Endodermal cell (in vitro differentiated cells): Measurements from ENCODE around the gene ITM2C. TPM values are rescaled to one million over a fixed set of nuclear protein-coding genes. Genes with fewer than 3 reads are reported as not detected.

Experiments used
- DNase-seq: peaks from one replicate; pipeline ENCODE4 v3.0.0-alpha.2; 2017
- H3K27ac ChIP-seq: 2 replicates; pipeline ENCODE4 v1.5.1; 2013; ENCODE audit warnings: mild to moderate bottlenecking, low read depth, low read length, moderate library complexity
- H3K27me3 ChIP-seq: 2 replicates; pipeline ENCODE4 v1.6.1; 2013; ENCODE audit warnings: mild to moderate bottlenecking, low read length, moderate library complexity; ENCODE audit not compliant: insufficient read depth, control insufficient read depth, poor library complexity, severe bottlenecking
- H3K36me3 ChIP-seq: 2 replicates; pipeline ENCODE4 v1.7.0; 2013; ENCODE audit warnings: mild to moderate bottlenecking, low read length, moderate library complexity; ENCODE audit not compliant: control insufficient read depth, insufficient read depth
- H3K4me1 ChIP-seq: one replicate; pipeline ENCODE4 v1.7.0; 2013; ENCODE audit warnings: low read length; ENCODE audit not compliant: control insufficient read depth, insufficient read depth
- H3K4me3 ChIP-seq: 2 replicates; pipeline ENCODE4 v1.5.1; 2013; ENCODE audit warnings: mild to moderate bottlenecking, low read length, moderate library complexity
- H3K9ac ChIP-seq: 2 replicates; pipeline ENCODE4 v1.6.1; 2013; ENCODE audit warnings: mild to moderate bottlenecking, low read length, moderate library complexity; ENCODE audit not compliant: poor library complexity, severe bottlenecking; ENCODE audit errors: extremely low read depth
- H3K9me3 ChIP-seq: 2 replicates; pipeline ENCODE4 v1.6.1; 2013; ENCODE audit warnings: mild to moderate bottlenecking, low read length, moderate library complexity; ENCODE audit not compliant: control insufficient read depth
- H3K27ac Mint-ChIP-seq: 2 replicates; pipeline ENCODE4 v1.8.0; 2020; ENCODE audit warnings: mixed read lengths
- H3K27me3 Mint-ChIP-seq: 2 replicates; pipeline ENCODE4 v1.8.0; 2021; ENCODE audit warnings: mild to moderate bottlenecking, mixed read lengths; ENCODE audit not compliant: insufficient read depth
- H3K36me3 Mint-ChIP-seq: 2 replicates; pipeline ENCODE4 v1.8.0; 2020; ENCODE audit warnings: low read depth, mixed read lengths
- H3K4me1 Mint-ChIP-seq: 2 replicates; pipeline ENCODE4 v1.8.0; 2020; ENCODE audit warnings: mixed read lengths
- H3K4me3 Mint-ChIP-seq: 2 replicates; pipeline ENCODE4 v1.8.0; 2020; ENCODE audit warnings: mild to moderate bottlenecking, moderate library complexity, mixed read lengths
- H3K9me3 Mint-ChIP-seq: 2 replicates; pipeline ENCODE4 v1.8.0; 2020; ENCODE audit warnings: mild to moderate bottlenecking, mixed read lengths
- CTCF ChIP-seq: fragments of 200-600 bp; sonication (generic); conservative IDR thresholded peaks from 2 replicates; pipeline ENCODE4 v1.5.0; 2021; ENCODE audit warnings: antibody characterized with exemption, mild to moderate bottlenecking
- WGBS, 2 experiments: methylation state at CpG; one replicate each; pipeline versions ENCODE4 v1.1.5 to v1.1.7; 2013; ENCODE audit warnings: missing lambda C conversion rate in 2 of 2, mixed read lengths in 1 of 2; ENCODE audit not compliant: insufficient coverage in 1 of 2, insufficient read length in 1 of 2; 5-methylcytosine and 5-hydroxymethylcytosine counted together
- long read RNA-seq, 4 experiments: library from polyadenylated mRNA in 2 of 4; library from RNA in 1 of 4; library from capped mRNA in 1 of 4; stranded (forward) in 3 of 4; unstranded in 1 of 4; transcript quantifications; one replicate each; pipeline ENCODE4 v2.0.0, GENCODE V29; 2020 to 2021; ENCODE audit warnings: inconsistent platforms in 1 of 4
- polyA plus RNA-seq, 2 experiments: library from polyadenylated mRNA; stranded (reverse); fragments of 50-300 nt; gene quantifications; one replicate each; pipeline ENCODE4 v1.2.3, GENCODE V29; 2013
- total RNA-seq, 2 donors: library from RNA; stranded (reverse); fragmentation: NEBNext Ultra II Directional in 1 of 2; extraction: Animal tissue kit (Norgen Biotek cat#: 25700) in 1 of 2; gene quantifications; 2 replicates in 1 of 2; 3 replicates in 1 of 2; pipeline ENCODE4 v1.2.1, GENCODE V29; 2021

Gene ITM2C, protein sequence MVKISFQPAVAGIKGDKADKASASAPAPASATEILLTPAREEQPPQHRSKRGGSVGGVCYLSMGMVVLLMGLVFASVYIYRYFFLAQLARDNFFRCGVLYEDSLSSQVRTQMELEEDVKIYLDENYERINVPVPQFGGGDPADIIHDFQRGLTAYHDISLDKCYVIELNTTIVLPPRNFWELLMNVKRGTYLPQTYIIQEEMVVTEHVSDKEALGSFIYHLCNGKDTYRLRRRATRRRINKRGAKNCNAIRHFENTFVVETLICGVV
- 100 to 1,000 TPM; 208 to 269 TPM for total RNA-seq
- 239 TPM for polyA plus RNA-seq (2013, experiment 1 of 2)
- polyA plus RNA-seq (2013, experiment 2 of 2), result 230 TPM
- long read RNA-seq, experiment 1, transcript ITM2C-202 (6 exons, 2,078 nt), result major isoform, 75 of 168 reads
- long read RNA-seq, experiment 1, transcript ITM2C-210 (1 exons, 501 nt), result minor isoform, 40 of 168 reads
- long read RNA-seq, experiment 1, transcript ITM2C-203 (5 exons, 1,889 nt), result minor isoform, 10 of 168 reads
- long read RNA-seq, experiment 1, partial matches to known transcripts, result 20 of 168 reads
- long read RNA-seq, experiment 1, other reads (novel, unspliced or antisense), result 23 of 168 reads
- long read RNA-seq, experiment 2, transcript ITM2C-210 (1 exons, 501 nt), result minor isoform, 5 of 819 reads
- long read RNA-seq, experiment 2, transcript ITM2C-203 (5 exons, 1,889 nt), result minor isoform, 70 of 819 reads
- long read RNA-seq, experiment 2, transcript ITM2C-202 (6 exons, 2,078 nt), result major isoform, 705 of 819 reads
- long read RNA-seq, experiment 2, partial matches to known transcripts, result 11 of 819 reads
- long read RNA-seq, experiment 2, other reads (novel, unspliced or antisense), result 25 of 819 reads
- long read RNA-seq, experiment 3, transcript ITM2C-202 (6 exons, 2,078 nt), result major isoform, 1,604 of 1,742 reads
- long read RNA-seq, experiment 3, transcript ITM2C-201 (5 exons, 1,888 nt), result minor isoform, 7 of 1,742 reads
- long read RNA-seq, experiment 3, transcript ITM2C-203 (5 exons, 1,889 nt), result minor isoform, 53 of 1,742 reads
- long read RNA-seq, experiment 3, partial matches to known transcripts, result 16 of 1,742 reads
- long read RNA-seq, experiment 3, other reads (novel, unspliced or antisense), result 59 of 1,742 reads
- long read RNA-seq, experiment 4, transcript ITM2C-202 (6 exons, 2,078 nt), result major isoform, 158 of 286 reads
- long read RNA-seq, experiment 4, transcript ITM2C-203 (5 exons, 1,889 nt), result minor isoform, 19 of 286 reads
- long read RNA-seq, experiment 4, transcript ITM2C-210 (1 exons, 501 nt), result minor isoform, 61 of 286 reads
- long read RNA-seq, experiment 4, partial matches to known transcripts, result 45 of 286 reads
- long read RNA-seq, experiment 4, other reads (novel, unspliced or antisense), result 3 of 286 reads

GRCh38 chr2:230864605-230865306 lies at the start of gene ITM2C:
Gene ITM2C, plus strand, starts transcription at chr2:230864942. Its CDS starts 84 bp downstream, at chr2:230865026.
- TF ChIP-seq CTCF, result peak; percentile 60
- DNase-seq, result peak; percentile 92
- Histone ChIP-seq H3K9me3 (no peaks in the 10 kb centered on the region), H3K4me3 (peak within 1 kb of the TSS; percentile 88), H3K9ac (peak within 1 kb of the TSS; percentile 94), H3K36me3 (no peaks in the 10 kb centered on the region), H3K27me3 (no peaks in the 10 kb centered on the region), H3K4me1 (peaks cover 30% of the 10 kb centered on the region), H3K27ac (peak within 1 kb of the TSS; percentile 62)
- Mint-ChIP-seq H3K36me3 (no peaks in the 10 kb centered on the region), H3K4me3 (peak within 1 kb of the TSS; percentile 71), H3K4me1 (peaks cover 34% of the 10 kb centered on the region), H3K27ac (peak within 1 kb of the TSS; percentile 93), H3K27me3 (peaks cover 11% of the 10 kb centered on the region), H3K9me3 (no peaks in the 10 kb centered on the region)
- WGBS, 2 experiments, result 0% methylated on average over 11 to 76 of the region's 76 CpGs

DNA sequence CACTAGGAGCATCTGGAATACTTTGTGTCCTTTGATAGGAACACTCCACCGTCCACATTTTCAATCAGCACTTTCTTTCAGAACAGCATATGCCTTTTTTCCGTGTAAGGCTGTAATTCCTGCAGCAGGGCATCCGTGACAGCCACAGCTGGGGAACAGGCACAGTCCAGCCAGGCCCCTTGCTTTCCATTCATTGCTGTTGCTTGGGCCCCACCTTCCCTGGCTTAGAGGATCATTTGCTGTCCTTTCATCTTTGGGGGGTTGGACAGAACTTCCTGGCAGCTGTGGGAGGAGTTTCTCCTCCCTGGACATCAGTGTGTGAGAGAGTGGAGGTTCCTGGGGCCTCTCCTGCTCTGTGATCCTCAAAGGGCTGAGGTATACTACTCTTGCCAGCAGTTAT lies 49.7 kb upstream of the ITM2C start:
- DNase-seq, result no peak
- H3K36me3 ChIP-seq, result peaks cover 74% of the 10 kb centered on the region
- TF ChIP-seq CTCF, result no peak
- Mint-ChIP-seq H3K9me3 (no peaks in the 10 kb centered on the region), H3K36me3 (peaks cover 40% of the 10 kb centered on the region), H3K4me1 (no peaks in the 10 kb centered on the region), H3K27me3 (no peaks in the 10 kb centered on the region), H3K4me3 (no peak overlapping the region), H3K27ac (no peak overlapping the region)
- no peaks in the 10 kb centered on the region for H3K27me3 ChIP-seq
- no peaks in the 10 kb centered on the region for H3K4me1 ChIP-seq
- 88 to 91% methylated on average over 3 of the region's 3 CpGs for WGBS, 2 experiments
- no peak overlapping the region for H3K27ac ChIP-seq
- no peak overlapping the region for H3K4me3 ChIP-seq
- H3K9ac ChIP-seq, result no peak overlapping the region
- H3K9me3 ChIP-seq, result no peaks in the 10 kb centered on the region
